ENCODE measurements around the gene BTN1A1.

Gene BTN1A1, protein sequence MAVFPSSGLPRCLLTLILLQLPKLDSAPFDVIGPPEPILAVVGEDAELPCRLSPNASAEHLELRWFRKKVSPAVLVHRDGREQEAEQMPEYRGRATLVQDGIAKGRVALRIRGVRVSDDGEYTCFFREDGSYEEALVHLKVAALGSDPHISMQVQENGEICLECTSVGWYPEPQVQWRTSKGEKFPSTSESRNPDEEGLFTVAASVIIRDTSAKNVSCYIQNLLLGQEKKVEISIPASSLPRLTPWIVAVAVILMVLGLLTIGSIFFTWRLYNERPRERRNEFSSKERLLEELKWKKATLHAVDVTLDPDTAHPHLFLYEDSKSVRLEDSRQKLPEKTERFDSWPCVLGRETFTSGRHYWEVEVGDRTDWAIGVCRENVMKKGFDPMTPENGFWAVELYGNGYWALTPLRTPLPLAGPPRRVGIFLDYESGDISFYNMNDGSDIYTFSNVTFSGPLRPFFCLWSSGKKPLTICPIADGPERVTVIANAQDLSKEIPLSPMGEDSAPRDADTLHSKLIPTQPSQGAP

DNA sequence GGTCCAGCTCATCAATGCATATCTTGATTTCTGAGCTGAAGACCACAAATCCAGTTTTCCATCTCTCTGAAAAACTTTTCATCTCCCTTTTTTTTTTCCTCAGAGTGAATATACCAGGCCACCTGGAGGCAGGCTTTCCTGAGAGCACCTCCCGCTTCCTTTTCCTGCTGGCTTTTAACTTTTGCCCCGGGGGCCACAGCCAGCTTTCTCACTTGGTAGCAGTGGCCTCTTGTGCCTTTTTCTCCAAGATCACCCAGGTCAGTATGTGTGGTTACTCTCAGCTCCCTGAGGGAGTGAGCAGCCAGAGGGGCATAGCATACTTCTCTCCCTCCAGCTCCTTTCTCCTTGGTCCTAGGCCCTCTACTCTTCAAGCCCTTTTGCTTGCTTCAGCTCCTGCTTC, at the start of gene BTN1A1:
BTN1A1 (plus strand) TSS at position 202 of the 400 bp plus-strand sequence. CDS start 984 bp downstream, outside the sequence.
- Histone ChIP-seq H3K27ac (no peak within 1 kb of the TSS), H3K27me3 (replicated peaks) (peaks cover 19% of the 10 kb centered on the region), H3K4me3 (ENCODE audit: low read depth, low read length) (no peak within 1 kb of the TSS), H3K36me3 (replicated peaks) (no peaks in the 10 kb centered on the region)
- DNase-seq, result no peak
- in situ Hi-C loops (cut with HindIII; ENCODE audit: low pct_ligation_motif_present, low sequenced_read_pairs), result no loop called here
- TF ChIP-seq CTCF (IDR thresholded peaks at IDR 0.05; ENCODE audit: low read depth, low read length, missing control alignments), result no peak

- H3K27ac ChIP-seq, result no peak overlapping the region
- H3K36me3 ChIP-seq (replicated peaks), result peaks cover 19% of the 10 kb centered on the region
- in situ Hi-C loops (cut with HindIII; ENCODE audit: low pct_ligation_motif_present, low sequenced_read_pairs), result no loop called here
- no peaks in the 10 kb centered on the region for H3K27me3 ChIP-seq (replicated peaks)
- no peak for DNase-seq
- H3K4me3 ChIP-seq (ENCODE audit: low read depth, low read length), result no peak overlapping the region
- TF ChIP-seq CTCF (IDR thresholded peaks at IDR 0.05; ENCODE audit: low read depth, low read length, missing control alignments), result no peak
These were observed 47.4 kb upstream of the BTN1A1 start for GRCh38 chr6:26452631-26453235.

DNA sequence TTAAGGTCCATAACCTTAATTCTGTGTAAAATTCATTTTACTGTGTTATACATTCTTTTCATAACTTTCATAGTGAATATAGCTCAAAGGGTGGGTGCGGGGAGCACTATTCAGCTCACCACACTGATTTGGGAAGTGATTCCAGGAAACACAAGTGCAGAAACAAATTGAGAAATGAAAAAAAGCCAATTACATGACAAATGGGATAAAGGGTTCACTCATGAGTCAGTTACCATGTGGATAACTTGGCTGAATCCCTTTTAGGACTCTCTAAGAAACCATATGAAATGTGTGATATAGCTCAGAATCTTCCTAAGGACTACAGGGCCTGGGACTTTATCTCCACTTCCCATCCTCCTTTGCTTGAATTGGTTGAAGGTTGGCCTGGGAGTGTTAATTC, 45.5 kb upstream of the BTN1A1 start:
- no peak for TF ChIP-seq CTCF (IDR thresholded peaks at IDR 0.05; ENCODE audit: low read depth, low read length, missing control alignments)
- in situ Hi-C loops (cut with HindIII; ENCODE audit: low pct_ligation_motif_present, low sequenced_read_pairs), result no loop called here
- no peak overlapping the region for H3K4me3 ChIP-seq (ENCODE audit: low read depth, low read length)
- no peaks in the 10 kb centered on the region for H3K27me3 ChIP-seq (replicated peaks)
- DNase-seq, result no peak
- no peak overlapping the region for H3K27ac ChIP-seq
- peaks cover 10% of the 10 kb centered on the region for H3K36me3 ChIP-seq (replicated peaks)

DNA sequence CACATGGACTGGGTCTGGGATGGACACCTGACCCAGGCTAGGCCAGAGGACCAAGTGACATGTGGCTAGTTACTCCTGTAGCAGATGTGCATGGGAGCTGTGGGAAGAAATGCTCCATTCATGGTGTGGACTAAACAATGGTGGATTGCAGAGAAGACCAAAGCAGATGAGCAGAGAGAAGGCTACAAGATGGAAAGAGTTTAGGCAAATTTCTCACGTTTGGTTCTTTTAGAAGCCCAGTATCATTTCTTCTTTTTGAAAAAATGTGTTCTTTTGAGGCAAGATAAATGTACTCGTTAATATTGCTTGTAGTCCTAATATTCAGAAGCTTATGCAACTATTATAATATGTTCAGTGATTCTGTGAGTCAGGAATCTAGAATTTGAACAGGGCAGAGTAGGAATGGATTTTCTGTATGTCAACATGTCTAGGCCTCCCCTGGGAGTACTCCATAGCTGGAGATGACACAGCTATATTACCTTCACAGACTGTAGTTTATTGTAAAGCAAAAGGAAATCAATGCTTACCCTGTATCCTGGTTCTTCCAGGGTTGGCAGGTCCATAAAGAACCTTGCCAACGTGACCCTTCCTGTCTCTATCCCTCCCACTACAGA, 44.6 kb upstream of the BTN1A1 start:
- H3K27me3 ChIP-seq (replicated peaks), result no peaks in the 10 kb centered on the region
- no peak overlapping the region for H3K4me3 ChIP-seq (ENCODE audit: low read depth, low read length)
- no peak for DNase-seq
- no peak for TF ChIP-seq CTCF (IDR thresholded peaks at IDR 0.05; ENCODE audit: low read depth, low read length, missing control alignments)
- in situ Hi-C loops (cut with HindIII; ENCODE audit: low pct_ligation_motif_present, low sequenced_read_pairs), result no loop called here
- peaks cover 5% of the 10 kb centered on the region for H3K36me3 ChIP-seq (replicated peaks)
- no peak overlapping the region for H3K27ac ChIP-seq

GRCh38 chr6:26457264-26457805, 42.8 kb upstream of the BTN1A1 start:
- in situ Hi-C loops (cut with HindIII; ENCODE audit: low pct_ligation_motif_present, low sequenced_read_pairs), result no loop called here
- no peak for DNase-seq
- Histone ChIP-seq H3K4me3 (ENCODE audit: low read depth, low read length) (peak overlapping the region; percentile 95), H3K36me3 (replicated peaks) (peaks cover 16% of the 10 kb centered on the region), H3K27me3 (replicated peaks) (no peaks in the 10 kb centered on the region), H3K27ac (peak overlapping the region; percentile 80)
- no peak for TF ChIP-seq CTCF (IDR thresholded peaks at IDR 0.05; ENCODE audit: low read depth, low read length, missing control alignments)

Measured in brain microvascular endothelial cell (primary cell).